GM19463 (cell line): ENCODE data around the gene GINS1.

Experiments used
- ATAC-seq: cut with Tn5 transposase; IDR thresholded peaks from one replicate; pipeline ENCODE4 v1.9.1; 2021; ENCODE audit warnings: mild to moderate bottlenecking, moderate library complexity; ENCODE audit not compliant: unreplicated experiment

GINS1 gene

GRCh38 chr20:25491446-25492038 is 84.1 kb downstream of the GINS1 start:
- ATAC-seq, result no peak

- no peak for ATAC-seq
These were observed 85.7 kb downstream of the GINS1 start for GRCh38 chr20:25493137-25493536.

- ATAC-seq, result no peak
These were observed 86.5 kb downstream of the GINS1 start for GRCh38 chr20:25493748-25494505.

- no peak for ATAC-seq
These were observed 87.2 kb downstream of the GINS1 start for GRCh38 chr20:25494506-25495188.

GRCh38 chr20:25495189-25495824 is 87.8 kb downstream of the GINS1 start:
- no peak for ATAC-seq

- ATAC-seq, result no peak
These were observed 88.9 kb downstream of the GINS1 start for GRCh38 chr20:25496165-25496967.

- ATAC-seq, result no peak
These were observed 89.5 kb downstream of the GINS1 start for GRCh38 chr20:25496968-25497401.

- ATAC-seq, result no peak
These were observed 90.3 kb downstream of the GINS1 start for GRCh38 chr20:25497586-25498279.
